Adrenal gland (tissue), 12 donors: ENCODE measurements around the gene USP6. TPM values are rescaled to one million over a fixed set of nuclear protein-coding genes. Genes with fewer than 3 reads are reported as not detected.
"Not testable (repeated sequence)": the region's sequence is repeated elsewhere in the genome, so short reads cannot be mapped to it uniquely, and the experiment has no call there.

ENCODE experiments used
- DNase-seq, 7 donors: peaks; one replicate each; pipeline ENCODE4 v3.0.0-alpha.2; 2019 to 2020
- H3K27ac ChIP-seq, 5 donors: fragments of 200-600 bp; sonication (generic) in 4 of 5; 1 replicate in 3 of 5; 2 replicates in 2 of 5; pipeline versions ENCODE4 v1.5.1 to v1.8.0; 2016 to 2020; ENCODE audit warnings: mild to moderate bottlenecking in 1 of 5
- H3K27me3 ChIP-seq: fragments of 200-600 bp; 2 replicates; pipeline ENCODE4 v1.8.0; 2021
- H3K36me3 ChIP-seq, 2 donors: fragments of 200-600 bp; replicated peaks in 1 of 2; 1 replicate in 1 of 2; 2 replicates in 1 of 2; pipeline versions ENCODE4 v1.5.1 to v1.8.0; 2018 to 2022
- H3K4me1 ChIP-seq, 2 donors: fragments of 200-600 bp; replicated peaks in 1 of 2; 1 replicate in 1 of 2; 2 replicates in 1 of 2; pipeline versions ENCODE4 v1.5.1 to v1.8.0; 2018 to 2021
- H3K4me3 ChIP-seq, 4 donors: fragments of 200-600 bp; sonication (generic) in 3 of 4; one replicate each; pipeline ENCODE4 v1.5.1; 2016 to 2018
- H3K9me3 ChIP-seq, 3 donors: fragments of 200-600 bp; sonication (generic) in 1 of 3; replicated peaks in 1 of 3; 1 replicate in 2 of 3; 2 replicates in 1 of 3; pipeline versions ENCODE4 v1.5.1 to v1.8.0; 2016 to 2021
- POLR2A ChIP-seq, 2 donors: fragments of 450-650 bp; IDR thresholded peaks; one replicate each; pipeline ENCODE4 v1.6.1; 2017; ENCODE audit warnings: antibody characterized with exemption in 2 of 2, mild to moderate bottlenecking in 2 of 2, moderate library complexity in 1 of 2
- WGBS, 4 donors: extraction: QIAGEN DNeasy Blood & Tissue Kit in 2 of 4; methylation state at CpG; one replicate each; pipeline versions ENCODE4 v1.1.5 to v1.1.7; 2013 to 2017; 5-methylcytosine and 5-hydroxymethylcytosine counted together
- intact Hi-C, 2 donors: fragments of 100-400 bp; cut with DNase I; formaldehyde crosslinking; loops; one replicate each; pipeline versions ENCODE4 v1.14.1 to v1.15.0; 2022 to 2023
- polyA plus RNA-seq, 3 donors: library from polyadenylated mRNA; stranded (reverse); fragments of 200-250 nt in 2 of 3; fragments of 350-450 nt in 1 of 3; fragmentation: Illumina TruSeq in 1 of 3; extraction: RNeasy Lipid Tissue Mini Kit (QIAGEN cat#74804) in 1 of 3; gene quantifications; one replicate each; pipeline ENCODE4 v1.2.3, GENCODE V29; 2013 to 2014
- total RNA-seq, 9 donors: library from RNA; depleted of rRNA in 4 of 9; stranded (reverse); fragments of >200 nt in 4 of 9; fragments of 120-200 nt in 1 of 9; fragmentation: NEBNext Ultra II Directional in 1 of 9; extraction: Animal tissue kit (Norgen Biotek cat#: 25700) in 1 of 9; gene quantifications; one replicate each; pipeline versions ENCODE4 v1.1.0 to v1.2.4, GENCODE V29; 2013 to 2023
- TF ChIP-seq, protein P1 (sequence below), 6 experiments: fragments of 450-650 bp in 4 of 6; fragments of 200-600 bp in 2 of 6; sonication (generic) in 1 of 6; IDR thresholded peaks; 1 replicate in 5 of 6; 2 replicates in 1 of 6; pipeline versions ENCODE4 v1.5.1 to v1.8.0; 2016 to 2021; ENCODE audit warnings: antibody characterized with exemption in 6 of 6, mild to moderate bottlenecking in 2 of 6, moderate library complexity in 1 of 6
- donor health status: healthy with polysubstance abuse.
- donor health status: Bipolar disorder and iron deficiency.
- donor health status: DM: yes; HTN: yes; CAD: no.
- donor health status: DM: no; HTN: no; CAD: no.
- donor health status: DM: no; HTN: no; CAD: no.
- donor health status: DM: yes; HTN: yes; CAD: no.

USP6 gene
- total and polyA plus RNA-seq, 12 donors, result 0.04 to 0.40 (median 0.14) TPM; not detected in 3

- no peak for DNase-seq
- Histone ChIP-seq H3K27ac (no peak overlapping the region), H3K36me3 (no peaks in the 10 kb centered on the region), H3K9me3 (no peaks in the 10 kb centered on the region), H3K27me3 (no peaks in the 10 kb centered on the region), H3K4me1 (no peaks in the 10 kb centered on the region), H3K4me3 (no peak overlapping the region)
- no peak for TF ChIP-seq POLR2A (IDR thresholded peaks at IDR 0.05)
- TF ChIP-seq, protein P1, sequence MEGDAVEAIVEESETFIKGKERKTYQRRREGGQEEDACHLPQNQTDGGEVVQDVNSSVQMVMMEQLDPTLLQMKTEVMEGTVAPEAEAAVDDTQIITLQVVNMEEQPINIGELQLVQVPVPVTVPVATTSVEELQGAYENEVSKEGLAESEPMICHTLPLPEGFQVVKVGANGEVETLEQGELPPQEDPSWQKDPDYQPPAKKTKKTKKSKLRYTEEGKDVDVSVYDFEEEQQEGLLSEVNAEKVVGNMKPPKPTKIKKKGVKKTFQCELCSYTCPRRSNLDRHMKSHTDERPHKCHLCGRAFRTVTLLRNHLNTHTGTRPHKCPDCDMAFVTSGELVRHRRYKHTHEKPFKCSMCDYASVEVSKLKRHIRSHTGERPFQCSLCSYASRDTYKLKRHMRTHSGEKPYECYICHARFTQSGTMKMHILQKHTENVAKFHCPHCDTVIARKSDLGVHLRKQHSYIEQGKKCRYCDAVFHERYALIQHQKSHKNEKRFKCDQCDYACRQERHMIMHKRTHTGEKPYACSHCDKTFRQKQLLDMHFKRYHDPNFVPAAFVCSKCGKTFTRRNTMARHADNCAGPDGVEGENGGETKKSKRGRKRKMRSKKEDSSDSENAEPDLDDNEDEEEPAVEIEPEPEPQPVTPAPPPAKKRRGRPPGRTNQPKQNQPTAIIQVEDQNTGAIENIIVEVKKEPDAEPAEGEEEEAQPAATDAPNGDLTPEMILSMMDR (IDR thresholded peaks at IDR 0.05), result no peak
- intact Hi-C loops, result no loop called here
- WGBS, 4 donors, result 92 to 100% (median 97%) methylated on average over 2 to 5 of the region's 5 CpGs
Observed at GRCh38 chr17:5139458-5139732, 23.6 kb downstream of the USP6 start.

DNA sequence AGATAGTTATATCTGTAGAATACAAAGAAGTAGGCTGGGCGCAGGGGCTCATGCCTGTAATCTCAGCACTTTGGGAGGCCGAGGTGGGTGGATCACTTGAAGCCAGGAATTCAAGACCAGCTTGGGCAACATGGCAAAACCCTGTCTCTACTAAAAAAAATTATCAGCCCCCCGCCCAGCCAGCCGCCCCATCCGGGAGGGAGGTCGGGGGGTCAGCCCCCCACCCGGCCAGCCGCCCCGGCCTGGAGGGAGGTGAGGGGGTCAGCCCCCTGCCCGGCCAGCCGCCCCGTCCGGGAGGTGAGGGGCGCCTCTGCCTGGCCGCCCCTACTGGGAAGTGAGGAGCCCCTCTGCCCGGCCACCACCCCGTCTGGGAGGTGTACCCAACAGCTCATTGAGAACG, 27.0 kb downstream of the USP6 start:
- intact Hi-C loops, result not testable (repeated sequence)

GRCh38 chr17:5146122-5146521, 30.3 kb downstream of the USP6 start:
- H3K4me1 ChIP-seq, H3K4me3 ChIP-seq, H3K27me3 ChIP-seq, H3K27ac ChIP-seq, DNase-seq, H3K9me3 ChIP-seq, H3K36me3 ChIP-seq, intact Hi-C loops: not testable (repeated sequence)
- WGBS, 4 donors, result 26 to 71% (median 67%) methylated on average over 1 of the region's 1 CpG

More for the DNA sequence above, 27.0 kb downstream of the USP6 start:
- not testable (repeated sequence) for H3K27ac ChIP-seq, H3K4me3 ChIP-seq, H3K36me3 ChIP-seq, H3K4me1 ChIP-seq, H3K9me3 ChIP-seq, DNase-seq, H3K27me3 ChIP-seq
- WGBS, 4 donors, result 74 to 97% (median 90%) methylated on average over 3 to 14 of the region's 18 CpGs

DNA sequence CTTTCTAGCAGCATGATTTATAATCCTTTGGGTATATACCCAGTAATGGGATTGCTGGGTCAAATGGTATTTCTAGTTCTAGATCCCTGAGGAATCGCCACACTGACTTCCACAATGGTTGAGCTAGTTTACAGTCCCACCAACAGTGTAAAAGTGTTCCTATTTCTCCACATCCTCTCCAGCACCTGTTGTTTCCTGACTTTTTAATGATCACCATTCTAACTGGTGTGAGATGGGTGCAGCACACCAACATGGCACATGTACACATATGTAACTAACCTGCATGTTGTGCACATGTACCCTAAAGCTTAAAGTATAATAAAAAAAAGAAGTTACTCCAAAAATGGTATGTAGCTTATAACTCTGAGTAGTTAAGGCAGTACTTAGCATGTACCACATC, 44.9 kb downstream of the USP6 start:
- 43 to 100% (median 94%) methylated on average over 1 of the region's 1 CpG for WGBS, 4 donors
- intact Hi-C loops, H3K4me3 ChIP-seq, H3K27ac ChIP-seq, H3K36me3 ChIP-seq, H3K4me1 ChIP-seq, H3K9me3 ChIP-seq, DNase-seq: not testable (repeated sequence)
- peaks cover 11% of the 10 kb centered on the region for H3K27me3 ChIP-seq

DNA sequence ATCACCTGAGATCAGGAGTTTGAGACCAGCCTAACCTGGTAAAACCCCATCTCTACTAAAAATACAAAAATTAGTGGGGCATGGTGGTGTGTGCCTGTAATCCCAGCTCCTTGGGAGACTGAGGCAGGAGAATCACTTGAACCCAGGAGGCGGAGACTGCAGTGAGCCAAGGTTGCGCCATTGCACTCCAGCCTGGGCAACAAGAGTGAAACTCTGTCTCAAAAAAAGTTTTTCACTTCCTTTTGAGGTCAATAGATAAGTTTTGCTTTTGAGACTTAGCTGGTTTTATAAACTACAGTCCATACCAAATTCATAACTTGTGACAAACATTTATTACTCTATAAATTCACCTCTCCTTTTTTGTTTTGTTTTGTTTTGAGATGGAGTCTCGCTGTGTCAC, 46.0 kb downstream of the USP6 start:
- intact Hi-C loops, H3K4me1 ChIP-seq, DNase-seq, H3K36me3 ChIP-seq, H3K9me3 ChIP-seq, H3K27ac ChIP-seq, H3K4me3 ChIP-seq: not testable (repeated sequence)
- H3K27me3 ChIP-seq, result peaks cover 11% of the 10 kb centered on the region
- 72 to 74% (median 73%) methylated on average over 3 of the region's 3 CpGs for WGBS, 4 donors

GRCh38 chr17:5164436-5164835, 48.6 kb downstream of the USP6 start:
- TF ChIP-seq, protein P1 (IDR thresholded peaks at IDR 0.05), result no peak
- TF ChIP-seq POLR2A (IDR thresholded peaks at IDR 0.05), result no peak
- Histone ChIP-seq H3K4me1 (no peaks in the 10 kb centered on the region), H3K4me3 (no peak overlapping the region), H3K27me3 (no peaks in the 10 kb centered on the region), H3K27ac (no peak overlapping the region), H3K36me3 (no peaks in the 10 kb centered on the region), H3K9me3 (no peaks in the 10 kb centered on the region)
- DNase-seq, result no peak
- intact Hi-C loops, result no loop called here
- WGBS, 4 donors, result 57 to 74% (median 68%) methylated on average over 6 of the region's 6 CpGs

GRCh38 chr17:5165791-5166564, 50.1 kb downstream of the USP6 start:
- H3K27me3 ChIP-seq, H3K36me3 ChIP-seq, DNase-seq, intact Hi-C loops, H3K9me3 ChIP-seq, H3K4me1 ChIP-seq, H3K4me3 ChIP-seq: not testable (repeated sequence)
- 46 to 73% (median 60%) methylated on average over 5 to 6 of the region's 7 CpGs for WGBS, 4 donors
- peak overlapping the region in 1 of 5 donors; percentile 34 for H3K27ac ChIP-seq

DNA sequence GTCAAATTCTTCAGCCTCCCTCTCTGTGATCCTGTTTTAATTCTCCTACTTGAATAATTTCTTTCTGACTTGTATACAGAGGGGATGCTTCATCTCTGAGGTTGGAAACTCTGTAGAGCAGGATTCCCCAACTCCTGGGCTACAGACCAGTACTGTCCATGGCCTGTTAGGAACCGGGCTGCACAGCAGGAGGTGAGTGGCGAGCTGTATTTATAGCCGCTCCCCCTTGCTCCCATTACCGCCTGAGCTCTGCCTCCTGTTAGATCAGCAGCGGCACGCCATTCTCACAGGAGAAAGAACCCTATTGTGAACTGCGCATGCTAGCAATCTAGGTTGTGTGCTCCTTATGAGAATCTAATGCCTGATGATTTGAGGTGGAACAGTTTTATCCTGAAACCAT, 59.2 kb downstream of the USP6 start:
- DNase-seq, H3K27ac ChIP-seq, H3K27me3 ChIP-seq, H3K4me3 ChIP-seq, H3K4me1 ChIP-seq, intact Hi-C loops, H3K36me3 ChIP-seq: not testable (repeated sequence)
- WGBS, 4 donors, result 88 to 97% (median 89%) methylated on average over 7 of the region's 7 CpGs
- H3K9me3 ChIP-seq, result peaks cover 0 to 33% (median 6%) of the 10 kb centered on the region in 3 donors
